Right ventricle myocardium inferior (tissue), 1 donor: Measurements from ENCODE around the gene BBS4. TPM values are rescaled to one million over a fixed set of nuclear protein-coding genes. Genes with fewer than 3 reads are reported as not detected.

Source experiments
- ATAC-seq: fragments of 200-7000 bp; cut with Tn5 transposase; one replicate; pipeline ENCODE4 v1.9.1; 2020; ENCODE audit warnings: mild to moderate bottlenecking, moderate library complexity
- DNase-seq: peaks from one replicate; pipeline ENCODE4 v3.0.0; 2021; ENCODE audit errors: missing footprints
- intact Hi-C: fragments of 100-400 bp; cut with DNase I; formaldehyde crosslinking; loops from one replicate; pipeline ENCODE4 v1.11.0; 2022
- total RNA-seq: library from RNA; stranded (reverse); fragmentation: NEBNext Ultra II Directional; extraction: Animal tissue kit (Norgen Biotek cat#: 25700); gene quantifications from one replicate; pipeline ENCODE4 v1.2.1, GENCODE V29; 2021
- donor health status: DM: no; HTN: yes; CAD: no; lungs with severe emphysema.

Gene BBS4
- total RNA-seq, 1 donor from 2014 or later = 17.9 TPM

GRCh38 chr15:72737723-72738122, 51.7 kb downstream of the BBS4 start:
- DNase-seq (no peak), ATAC-seq (no peak)
- intact Hi-C loops = no loop called here

GRCh38 chr15:72740219-72740618, 54.2 kb downstream of the BBS4 start:
- ATAC-seq = no peak
- DNase-seq = no peak
- intact Hi-C loops = no loop called here

- DNase-seq = no peak
- no peak for ATAC-seq
- intact Hi-C loops = no loop called here
Observed at GRCh38 chr15:72749700-72750099, 63.7 kb downstream of the BBS4 start.

GRCh38 chr15:72751751-72752455, 65.9 kb downstream of the BBS4 start:
- ATAC-seq (no peak), DNase-seq (no peak)
- intact Hi-C loops = no loop called here

GRCh38 chr15:72754096-72754495, 68.1 kb downstream of the BBS4 start:
- intact Hi-C loops = no loop called here
- DNase-seq = no peak
- no peak for ATAC-seq

GRCh38 chr15:72758182-72758581, 72.2 kb downstream of the BBS4 start:
- no peak for ATAC-seq
- intact Hi-C loops = no loop called here
- no peak for DNase-seq

GRCh38 chr15:72760590-72761260, 74.7 kb downstream of the BBS4 start:
- DNase-seq (no peak), ATAC-seq (no peak)
- intact Hi-C loops = no loop called here

GRCh38 chr15:72764656-72765055, 78.6 kb downstream of the BBS4 start:
- DNase-seq (no peak), ATAC-seq (no peak)
- intact Hi-C loops = no loop called here

- no peak for ATAC-seq
- intact Hi-C loops = no loop called here
- DNase-seq = no peak
Observed at GRCh38 chr15:72766025-72766424, 80.0 kb downstream of the BBS4 start.

GRCh38 chr15:72766780-72767179, 80.8 kb downstream of the BBS4 start:
- DNase-seq (no peak), ATAC-seq (no peak)
- intact Hi-C loops = no loop called here

- intact Hi-C loops = no loop called here
- ATAC-seq (no peak), DNase-seq (no peak)
Observed at GRCh38 chr15:72770673-72771328, 84.8 kb downstream of the BBS4 start.

- ATAC-seq = no peak
- DNase-seq = no peak
- intact Hi-C loops = no loop called here
Observed at GRCh38 chr15:72771329-72771725, 85.3 kb downstream of the BBS4 start.

GRCh38 chr15:72774696-72775383, 88.8 kb downstream of the BBS4 start:
- ATAC-seq (no peak), DNase-seq (no peak)
- intact Hi-C loops = no loop called here

- DNase-seq (no peak), ATAC-seq (no peak)
- intact Hi-C loops = no loop called here
Observed at GRCh38 chr15:72778796-72779195, 92.8 kb downstream of the BBS4 start.

GRCh38 chr15:72781631-72782030, 95.6 kb downstream of the BBS4 start:
- ATAC-seq (no peak), DNase-seq (no peak)
- intact Hi-C loops = loop anchor here (5.0 to 10.0 kb wide), 3 partner anchors 271 to 493 kb away; partner anchors contain the start of gene NEO1

- DNase-seq = no peak
- no peak for ATAC-seq
- intact Hi-C loops = loop anchor here (5.0 to 10.0 kb wide), 3 partner anchors 270 to 492 kb away; partner anchors contain the start of gene NEO1
Observed at GRCh38 chr15:72782274-72783003, 96.4 kb downstream of the BBS4 start.

- intact Hi-C loops = loop anchor here (5.0 to 10.0 kb wide), 3 partner anchors 269 to 492 kb away; partner anchors contain the start of gene NEO1
- ATAC-seq (peak; percentile 24), DNase-seq (no peak)
Observed at GRCh38 chr15:72783004-72783639, 97.1 kb downstream of the BBS4 start.
